GM21576 (cell line): ENCODE data around the gene L3MBTL2.
"Not testable (repeated sequence)": the region's sequence is repeated elsewhere in the genome, so short reads cannot be mapped to it uniquely, and the experiment has no call there.

Experiments
- ATAC-seq: cut with Tn5 transposase; IDR thresholded peaks from one replicate; pipeline ENCODE4 v1.9.1; 2021; ENCODE audit warnings: mild to moderate bottlenecking, moderate library complexity; ENCODE audit not compliant: unreplicated experiment

L3MBTL2 gene

DNA sequence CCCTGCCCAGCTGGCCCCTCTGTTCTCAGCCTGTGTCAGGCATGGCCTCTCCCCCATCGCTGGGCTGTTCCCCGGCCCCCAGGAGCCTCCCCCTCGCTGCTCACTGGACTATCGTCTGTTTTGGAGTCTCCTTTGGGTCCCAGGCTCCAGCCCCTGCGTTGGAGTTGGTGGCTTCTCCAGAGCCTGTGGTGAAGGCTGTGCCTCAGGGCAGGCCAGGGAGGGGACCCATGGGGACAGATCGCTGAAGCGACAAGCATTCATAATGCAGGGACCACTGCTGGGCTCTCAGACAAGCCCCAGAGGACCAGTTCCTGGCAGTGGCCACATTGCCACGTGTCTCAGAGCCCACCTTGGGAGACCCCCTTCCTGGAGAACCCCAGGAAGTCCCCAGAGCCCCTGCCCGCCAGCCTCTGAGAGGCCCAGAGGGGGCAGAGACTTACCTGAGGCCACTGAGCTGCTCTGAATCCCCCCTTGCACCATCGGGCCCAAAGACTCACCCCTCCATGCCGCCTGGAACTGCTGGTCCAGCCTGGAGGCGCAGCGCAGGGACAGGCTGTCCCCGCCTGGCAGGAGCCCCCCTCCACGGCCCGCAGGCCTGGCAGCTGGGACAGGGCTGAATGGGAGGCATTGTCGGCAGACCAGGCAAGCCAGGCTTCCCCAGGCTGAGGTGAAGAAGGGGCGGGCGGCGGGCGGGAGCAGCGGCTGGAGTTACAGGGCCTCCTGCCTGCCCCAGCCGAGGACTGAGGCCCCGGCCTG is 35.4 kb downstream of the L3MBTL2 start, which contains the start of gene CHADL:
TSS of gene CHADL (minus strand) at position 555 of the 756 bp plus-strand sequence. CDS start at position 505, 50 bp downstream.
- no peak for ATAC-seq

DNA sequence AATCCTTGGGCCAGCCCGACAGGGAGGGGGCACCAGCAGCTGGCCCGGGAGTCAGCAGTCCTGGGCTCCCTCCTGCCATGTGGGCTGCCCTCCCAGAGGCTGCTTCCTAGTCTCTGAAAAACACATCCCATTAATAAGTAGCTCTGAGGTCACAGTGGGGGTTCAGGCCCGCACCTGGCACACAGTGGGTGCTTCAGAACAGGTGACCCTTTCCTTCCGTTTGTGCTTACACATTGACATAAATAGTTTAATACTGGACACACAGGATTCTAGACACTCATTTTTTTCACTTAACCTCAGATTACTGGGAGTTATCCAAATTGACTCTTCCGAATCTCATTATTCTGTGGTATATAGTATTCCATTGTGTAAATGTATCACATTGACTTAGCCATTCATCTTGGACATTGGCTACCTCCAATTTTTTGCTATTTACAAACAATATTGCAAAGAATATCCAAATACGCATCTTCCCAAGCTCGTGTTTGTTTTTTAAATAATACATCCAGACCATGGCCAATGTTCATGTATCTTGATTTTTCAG is 36.1 kb downstream of the L3MBTL2 start:
- ATAC-seq, result no peak

DNA sequence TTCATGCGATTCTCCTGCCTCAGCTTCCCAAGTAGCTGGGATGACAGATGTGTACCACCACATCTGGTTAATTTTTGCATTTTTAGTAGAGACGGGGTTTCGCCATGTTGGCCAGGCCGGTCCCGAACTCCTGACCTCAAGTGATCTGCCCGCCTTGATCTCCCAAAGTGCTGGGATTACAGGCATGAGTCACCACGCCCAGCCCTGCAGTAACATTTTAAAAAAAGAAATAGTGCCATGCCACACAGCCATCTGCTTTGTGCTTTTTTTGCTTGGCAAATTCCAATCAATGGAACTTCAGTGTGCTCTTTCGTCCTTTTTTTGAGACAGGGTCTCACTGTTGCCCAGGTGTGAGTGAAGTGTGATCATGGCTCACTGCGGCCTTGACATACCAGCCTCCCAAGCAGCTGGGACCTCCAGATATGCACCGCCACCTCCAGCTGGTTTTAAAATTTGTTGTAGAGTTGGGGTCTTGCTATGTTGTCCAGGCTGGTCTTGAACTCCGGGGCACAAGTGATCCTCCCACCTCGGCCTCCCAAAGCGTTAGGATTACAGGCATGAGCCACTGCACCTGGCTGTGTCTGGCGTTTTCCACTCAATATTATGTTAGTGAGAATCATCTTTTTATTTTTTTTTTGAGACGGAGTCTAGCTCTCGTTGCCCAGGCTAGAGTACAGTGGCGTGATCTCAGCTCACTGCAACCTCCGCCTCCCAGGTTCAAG is 37.4 kb downstream of the L3MBTL2 start:
- no peak for ATAC-seq

DNA sequence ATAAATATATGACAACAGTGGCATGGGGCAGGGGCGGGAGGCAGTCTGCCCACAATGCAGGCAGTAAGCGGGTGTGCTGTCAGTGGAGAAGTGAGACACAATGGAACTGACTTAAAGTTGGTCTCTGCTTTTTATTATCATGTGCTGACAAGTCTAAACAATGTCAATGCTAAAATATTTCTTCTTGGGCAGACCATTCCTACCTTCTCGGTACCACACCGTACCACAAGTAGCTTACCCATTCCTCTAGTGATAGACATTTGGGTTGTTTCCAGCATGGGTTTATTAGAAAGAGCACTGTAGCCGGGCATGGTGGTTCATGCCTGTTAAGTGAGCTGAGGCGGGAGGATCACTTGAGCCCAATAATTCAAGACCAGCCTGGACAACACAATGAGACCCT is 38.2 kb downstream of the L3MBTL2 start:
- no peak for ATAC-seq

DNA sequence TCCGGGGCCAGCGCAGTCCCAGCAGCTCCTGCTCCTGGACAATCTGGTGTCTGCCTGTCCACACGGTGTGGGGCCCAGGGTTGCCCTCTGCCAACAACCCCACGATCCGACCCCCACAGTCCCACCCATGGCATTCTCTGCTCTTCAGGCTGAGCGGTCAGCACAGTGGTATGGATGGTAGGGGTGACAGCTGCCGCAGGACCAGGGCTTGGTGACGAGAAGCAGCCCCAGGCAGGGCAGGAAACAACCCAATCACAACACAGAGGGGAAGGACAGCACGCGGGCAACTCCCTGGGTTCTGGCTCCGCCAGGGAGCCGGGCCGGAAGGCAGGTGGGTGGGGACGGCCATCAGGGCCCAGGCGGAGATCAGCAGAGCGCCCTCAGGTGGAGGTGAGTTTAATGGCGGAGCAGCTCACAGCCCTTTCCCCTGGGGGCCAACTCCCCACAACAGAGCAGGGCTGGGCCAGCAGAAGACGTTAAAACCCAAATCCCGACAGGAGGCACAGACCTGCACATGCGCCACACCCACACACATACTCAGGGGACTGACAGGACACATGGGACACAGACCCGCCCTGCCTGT is 40.9 kb downstream of the L3MBTL2 start:
- no peak for ATAC-seq

DNA sequence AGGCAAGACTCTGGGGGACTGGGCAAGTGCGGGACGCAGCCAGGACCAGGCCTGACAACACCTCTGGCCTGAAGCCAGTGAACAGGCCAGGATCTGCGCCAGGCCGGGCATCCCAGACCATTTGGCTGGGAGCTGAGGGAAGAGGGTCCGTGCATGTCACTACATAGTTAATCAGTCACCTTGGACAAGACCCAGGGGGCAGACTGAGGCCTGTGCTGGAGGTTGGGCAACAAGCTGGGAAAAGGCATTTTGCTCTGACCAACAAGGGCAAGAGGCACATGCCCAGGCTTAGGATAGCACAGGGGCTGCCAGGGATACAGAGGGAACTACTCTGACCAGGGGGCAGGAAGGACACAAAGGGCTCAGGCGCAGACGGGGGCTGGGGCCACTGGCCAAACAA is 42.6 kb downstream of the L3MBTL2 start:
- ATAC-seq, result no peak

DNA sequence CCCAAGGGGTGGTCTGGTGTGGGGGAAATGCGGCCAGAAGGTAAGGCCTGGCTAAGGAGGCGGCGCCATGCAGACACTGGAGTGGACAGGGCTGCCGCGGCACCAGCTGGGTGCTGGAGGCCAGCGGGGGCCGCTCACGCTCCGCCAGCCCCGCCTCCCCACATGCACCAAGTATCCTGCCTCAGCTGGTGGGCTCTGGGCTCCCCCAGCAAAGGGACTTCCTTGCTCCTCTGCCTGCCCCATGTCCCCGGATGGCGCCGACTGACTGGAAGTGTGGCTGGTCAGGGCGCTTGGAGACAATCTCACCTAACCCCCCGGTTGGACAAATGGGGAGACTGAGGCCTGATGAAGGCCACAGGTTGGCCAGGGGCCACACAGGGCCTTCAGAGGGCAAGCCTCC is 43.2 kb downstream of the L3MBTL2 start:
- ATAC-seq, result no peak

DNA sequence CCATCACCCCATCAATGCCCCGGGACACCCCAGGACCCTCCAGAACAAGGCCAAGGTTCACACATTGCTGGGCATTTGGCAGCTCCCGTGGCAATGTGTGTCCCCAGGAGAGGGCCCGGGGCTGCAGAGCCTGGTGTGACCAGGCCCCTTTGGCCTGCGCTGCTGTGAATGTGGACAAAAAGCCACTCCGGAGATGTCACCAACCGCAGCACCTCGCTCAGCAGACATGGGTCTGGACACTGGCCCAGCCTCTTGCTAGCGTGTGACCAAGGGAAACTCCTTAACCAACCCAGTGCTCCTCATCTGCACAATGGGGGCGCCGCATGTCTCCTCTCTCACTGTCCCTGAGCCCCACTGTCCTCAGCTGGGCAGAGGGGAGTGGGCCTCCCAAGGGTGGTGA is 43.6 kb downstream of the L3MBTL2 start:
- ATAC-seq, result no peak

DNA sequence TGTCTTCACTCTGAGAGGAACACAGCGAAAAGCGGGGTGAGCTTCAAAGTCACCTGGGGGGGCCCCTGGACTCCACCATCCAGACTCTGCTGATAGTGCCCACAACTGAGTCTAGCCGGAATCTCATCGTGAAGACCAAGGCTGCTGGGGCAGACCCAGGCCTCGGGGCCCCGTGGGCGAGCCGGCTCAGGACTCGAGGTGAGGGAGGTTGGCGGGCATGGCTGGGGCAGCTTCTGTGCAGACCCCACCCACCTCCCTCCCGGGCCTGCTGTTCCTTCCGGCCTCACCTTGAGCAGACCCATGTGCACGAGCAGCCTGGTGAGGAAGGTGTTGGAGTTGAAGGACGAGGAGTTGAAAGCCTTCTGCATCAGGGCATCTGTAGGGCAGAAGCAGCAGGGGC is 44.3 kb downstream of the L3MBTL2 start:
- ATAC-seq, result no peak

DNA sequence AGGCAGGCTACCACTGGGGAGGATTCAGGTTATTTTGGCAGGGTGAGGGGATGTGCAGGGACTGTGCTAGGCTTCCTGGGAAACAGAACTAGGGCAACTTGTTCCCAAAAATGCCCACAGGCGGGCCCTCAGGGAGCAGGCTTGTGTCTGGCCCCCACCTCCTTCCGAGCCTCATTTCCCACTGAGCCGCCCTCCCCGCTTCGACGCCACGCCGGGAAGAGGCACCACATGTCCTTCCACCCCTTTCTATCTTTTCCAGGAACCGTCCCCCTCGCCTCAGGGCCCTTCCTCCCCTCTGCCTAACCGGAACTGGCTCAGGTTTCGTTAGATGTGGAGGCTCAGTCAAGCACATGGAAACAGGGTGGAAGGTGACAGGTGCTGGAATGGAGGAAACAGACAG is 45.0 kb downstream of the L3MBTL2 start:
- no peak for ATAC-seq

DNA sequence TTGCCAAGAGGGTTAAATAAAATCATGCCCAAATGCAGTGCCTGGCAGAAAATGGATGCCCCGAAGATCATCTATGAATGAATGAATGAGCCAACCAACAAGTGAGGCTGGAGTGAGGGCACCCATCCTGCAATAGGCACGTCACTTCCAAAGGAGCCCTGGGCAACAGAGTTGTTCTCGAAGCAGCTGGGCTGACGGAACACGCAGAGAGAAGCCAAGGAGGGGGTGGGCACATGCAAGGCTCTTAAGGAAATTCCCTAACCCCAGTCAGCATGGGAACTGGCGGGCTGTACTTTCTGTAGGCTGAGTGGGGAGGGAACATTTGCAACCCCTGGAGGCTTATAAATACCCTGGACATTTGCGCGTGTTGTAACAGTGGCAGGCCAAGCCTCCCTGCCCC is 47.3 kb downstream of the L3MBTL2 start:
- ATAC-seq, result no peak

DNA sequence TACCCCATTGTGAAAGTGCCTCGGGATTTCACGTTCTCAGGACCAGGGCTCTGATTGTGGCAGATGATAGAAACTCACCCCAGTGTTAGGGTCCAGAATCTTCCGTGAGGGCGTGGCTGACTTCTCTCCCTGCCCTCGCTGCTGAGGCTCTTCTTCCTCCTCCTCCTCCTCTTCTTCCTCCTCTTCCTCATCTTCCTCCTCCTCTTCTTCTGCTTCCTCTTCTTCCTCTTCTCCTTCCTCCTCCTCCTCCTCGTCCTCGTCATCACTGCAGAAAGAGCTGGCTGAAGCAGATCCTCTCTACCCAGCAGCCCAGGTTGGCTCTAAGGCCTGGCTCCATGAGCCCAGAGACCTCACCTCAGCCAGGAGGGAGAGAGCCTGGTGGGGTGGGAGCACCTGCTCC is 49.1 kb downstream of the L3MBTL2 start:
- no peak for ATAC-seq

DNA sequence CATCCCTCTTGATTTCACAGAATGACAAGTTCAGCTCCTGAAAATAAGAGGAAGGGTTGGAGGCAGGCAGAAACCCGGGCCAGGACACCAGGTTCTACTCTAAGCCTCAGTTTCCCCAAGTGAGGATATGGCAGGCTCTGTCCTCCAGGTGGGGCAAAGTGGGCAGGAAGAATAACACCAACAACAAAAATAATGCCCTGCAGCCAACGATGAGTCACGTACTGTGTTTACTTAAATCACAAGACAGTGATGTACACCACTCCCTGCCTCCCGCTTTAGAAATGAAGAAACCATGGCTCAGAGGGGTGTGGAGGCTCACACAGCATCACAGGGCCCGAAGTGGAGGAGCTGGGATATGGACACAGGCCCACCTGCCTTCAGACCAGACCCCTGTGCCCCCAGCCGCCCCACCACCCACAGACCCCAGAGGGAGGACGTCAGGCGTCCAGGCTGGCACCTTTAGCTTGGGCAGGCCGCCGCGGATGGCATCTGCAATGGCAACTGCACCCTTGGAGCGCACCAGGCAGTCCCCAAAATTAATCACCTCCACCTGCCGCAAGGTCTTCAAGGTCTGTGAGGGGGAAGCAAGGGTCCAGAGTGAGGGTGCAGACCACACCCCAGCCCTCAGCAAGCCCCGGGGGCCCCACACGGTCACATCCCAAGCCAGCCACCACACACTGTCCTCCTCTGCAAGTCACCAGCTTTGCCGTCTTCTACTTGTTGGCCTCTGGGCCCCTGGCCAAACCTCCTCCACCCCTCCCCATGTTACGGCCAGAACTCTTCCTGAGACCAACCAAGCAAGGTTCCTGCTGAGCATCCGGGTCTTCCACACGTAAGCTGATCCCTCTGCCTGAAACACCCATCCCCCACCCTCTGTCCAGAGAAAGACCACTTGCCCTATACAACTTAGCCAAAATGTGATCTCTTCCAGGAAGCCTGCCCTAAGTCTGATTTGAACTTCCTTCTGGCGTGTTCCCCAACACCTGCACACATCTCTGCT is 51.4 kb downstream of the L3MBTL2 start:
- no peak for ATAC-seq

DNA sequence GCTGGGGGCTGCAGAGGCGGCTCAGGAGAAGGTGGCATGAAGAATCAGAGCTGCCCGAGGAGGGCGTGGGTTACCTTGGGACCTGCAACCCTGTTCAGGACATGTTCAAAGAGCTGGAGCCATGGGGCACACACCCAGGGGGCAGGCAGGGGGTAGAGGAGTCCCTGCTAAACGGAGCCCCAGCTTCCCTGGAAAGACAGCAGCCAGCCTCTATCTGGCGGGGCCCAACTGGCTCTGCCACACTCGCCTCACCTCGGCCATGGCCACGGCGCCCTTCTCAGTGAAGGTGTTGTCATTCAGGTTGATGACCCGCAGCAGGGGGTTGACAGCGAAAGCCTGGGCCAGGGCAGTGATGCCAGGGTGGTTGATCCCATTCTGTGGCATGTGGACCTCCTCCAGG is 52.6 kb downstream of the L3MBTL2 start:
- no peak for ATAC-seq

DNA sequence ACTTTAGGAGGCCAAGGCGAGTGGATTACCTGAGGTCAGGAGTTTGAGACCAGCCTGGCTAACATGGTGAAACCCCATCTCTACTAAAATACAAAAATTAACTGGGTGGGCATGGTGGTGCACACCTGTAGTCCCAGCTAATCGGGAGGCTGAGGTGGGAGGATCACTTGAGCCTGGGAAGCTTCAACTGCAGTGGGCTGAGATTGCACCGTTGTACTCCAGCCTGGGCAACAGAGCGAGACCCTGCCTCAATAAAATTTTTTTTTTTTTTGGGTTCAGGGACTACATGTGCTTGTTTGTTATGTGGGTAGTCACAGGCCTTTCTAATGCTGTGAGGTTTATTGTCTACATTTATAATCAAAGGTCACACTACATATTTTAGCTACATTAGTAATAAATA is 54.6 kb downstream of the L3MBTL2 start:
- not testable (repeated sequence) for ATAC-seq

DNA sequence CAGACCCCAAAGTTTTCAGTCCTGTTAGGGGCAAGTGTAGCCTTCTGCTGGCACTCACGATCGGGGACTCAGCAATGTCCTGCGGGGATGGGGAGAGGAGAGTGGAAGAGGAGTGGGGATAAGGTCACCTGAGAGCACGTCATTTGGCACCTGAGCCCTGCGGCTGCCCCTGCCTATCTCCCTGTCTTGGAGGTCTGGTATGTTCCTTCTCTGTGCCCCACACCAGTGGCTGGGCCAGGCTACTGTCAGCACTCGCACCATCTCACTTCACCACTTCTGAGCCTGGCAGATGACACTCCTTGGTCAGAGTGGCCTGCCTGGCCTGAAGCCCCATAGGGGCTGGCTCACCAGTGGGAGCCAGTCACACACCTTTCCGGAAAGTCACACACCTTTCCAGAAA is 55.8 kb downstream of the L3MBTL2 start:
- no peak for ATAC-seq

DNA sequence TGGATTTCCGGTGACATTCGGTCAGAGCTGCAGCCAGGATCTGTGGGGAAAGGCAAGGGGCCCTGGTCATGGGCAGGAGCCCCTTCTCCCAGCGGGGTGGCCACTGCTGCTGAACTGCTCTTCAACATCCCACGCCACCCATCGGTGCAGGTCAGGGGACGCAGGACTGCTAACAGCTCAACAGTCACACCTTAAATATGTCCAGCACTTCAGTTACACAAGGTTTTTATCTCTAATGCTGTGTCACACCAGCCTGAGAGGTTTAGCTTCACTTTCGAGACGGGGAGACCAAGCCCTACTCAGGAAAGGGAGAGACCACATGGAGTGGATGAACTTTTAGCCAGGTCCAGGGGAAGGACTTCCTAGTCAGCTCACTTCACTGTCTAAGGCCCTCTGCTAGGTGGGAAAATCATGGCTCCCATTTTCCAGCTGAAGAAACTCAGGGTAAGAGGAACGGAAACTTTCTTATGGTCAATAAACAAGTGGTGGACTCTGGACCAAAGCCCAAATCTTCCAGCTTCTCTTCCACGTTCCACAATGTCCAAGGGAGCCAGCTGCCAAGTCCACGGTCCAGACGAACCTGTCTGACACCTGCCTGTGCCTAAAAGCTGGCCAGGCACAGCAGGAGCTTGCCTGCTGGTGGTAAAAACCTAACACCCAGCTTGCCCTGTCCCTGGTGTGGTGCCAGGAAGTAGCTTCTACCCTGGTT is 56.6 kb downstream of the L3MBTL2 start:
- no peak for ATAC-seq

DNA sequence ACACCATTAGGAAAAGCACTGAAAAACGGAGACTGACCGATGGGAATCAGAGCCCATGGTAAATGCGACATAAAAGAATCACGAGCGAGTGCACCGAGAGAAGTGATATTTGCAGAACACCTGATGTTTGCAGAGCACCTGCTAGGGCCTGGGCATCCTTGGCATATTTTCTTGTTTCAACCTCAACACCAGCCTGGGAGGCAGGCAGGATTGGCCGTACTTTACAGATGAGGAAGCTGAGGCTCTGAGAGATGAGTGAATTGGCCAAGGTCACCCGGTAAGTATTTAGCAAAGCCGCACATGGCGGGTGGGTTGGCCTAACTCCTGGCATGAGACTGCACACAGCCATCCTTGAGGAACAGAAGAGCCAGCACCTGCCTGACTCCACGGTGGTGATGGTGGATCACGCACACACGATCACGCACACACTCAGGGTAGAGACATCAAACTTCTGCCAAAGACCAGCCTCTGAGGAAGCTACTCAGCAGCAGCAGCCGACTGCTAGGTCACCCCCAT is 57.2 kb downstream of the L3MBTL2 start:
- ATAC-seq, result no peak

DNA sequence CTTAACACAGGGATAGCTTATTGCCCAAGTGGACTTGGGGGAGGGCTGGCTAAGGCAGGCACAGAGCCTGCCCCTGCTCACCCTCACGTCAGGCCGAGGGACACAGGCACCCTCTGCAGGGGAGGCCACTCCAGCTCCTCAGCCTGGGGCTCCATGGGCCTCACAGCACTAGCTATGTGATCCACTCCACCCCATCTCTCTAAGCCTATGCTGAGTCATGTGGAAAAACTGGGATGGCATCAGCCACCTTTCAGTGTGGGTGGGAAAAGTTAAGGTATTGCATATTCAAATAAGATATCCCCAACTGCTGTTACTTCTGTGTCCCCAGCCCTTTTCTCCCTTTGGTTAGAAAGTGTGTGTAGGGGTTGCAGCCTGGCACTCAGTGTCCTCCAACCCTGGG is 58.6 kb downstream of the L3MBTL2 start:
- ATAC-seq, result no peak
